Endothelial cell of umbilical vein (primary cell): Measurements from ENCODE around the gene ULK2. TPM values are rescaled to one million over a fixed set of nuclear protein-coding genes. Genes with fewer than 3 reads are reported as not detected.

Source experiments
- BruUV-seq: library from RNA; stranded (reverse); fragments of 400-500 nt; replicated peaks from 2 replicates; lab custom pipeline; 2021; lab: Mats Ljungman, UMichigan
- CTCF ChIA-PET: fragments of 300-600, 350-600 bp; sonication (Branson Sonifier 250); formaldehyde crosslinking; loops from one replicate; lab custom pipeline; 2021; ENCODE audit warnings: antibody characterized with exemption, inconsistent platforms; lab: Charles Lee
- POLR2A ChIA-PET: fragments of 300-600, 350-600 bp; sonication (Branson Sonifier 250); formaldehyde crosslinking; loops from one replicate; lab custom pipeline; 2021; ENCODE audit warnings: antibody characterized with exemption, inconsistent platforms; lab: Charles Lee
- DNase-seq: peaks from one replicate; pipeline ENCODE4 v3.0.0-alpha.2; 2011; ENCODE audit warnings: low read depth, low spot score
- FAIRE-seq: peaks from 2 replicates; lab custom pipeline; 2011; peaks lifted over from hg19 to GRCh38; lab: Jason Lieb, UNC
- H2AFZ ChIP-seq: 2 replicates; pipeline ENCODE4 v1.6.0; 2012; ENCODE audit warnings: low read depth, low read length, control low read depth, inconsistent platforms
- H3K27ac ChIP-seq: 2 replicates; pipeline ENCODE4 v1.5.1; 2011; ENCODE audit warnings: low read depth, mild to moderate bottlenecking, control low read depth, low read length, moderate library complexity; ENCODE audit not compliant: insufficient read depth
- H3K27me3 ChIP-seq, 2 experiments: 2 replicates each; pipeline versions ENCODE4 v1.6.0 to v1.6.1; 2011; ENCODE audit warnings: low read length in 2 of 2, mixed read lengths in 1 of 2; ENCODE audit not compliant: control insufficient read depth in 2 of 2, insufficient read depth in 2 of 2
- H3K36me3 ChIP-seq, 2 experiments: 2 replicates in 1 of 2; 3 replicates in 1 of 2; pipeline ENCODE4 v1.5.1; 2011; ENCODE audit warnings: low read length in 2 of 2, mild to moderate bottlenecking in 1 of 2, moderate library complexity in 1 of 2; ENCODE audit not compliant: control insufficient read depth in 2 of 2, insufficient read depth in 2 of 2; ENCODE audit errors: extremely low read depth in 1 of 2
- H3K4me1 ChIP-seq: 3 replicates; pipeline ENCODE4 v1.5.1; 2011; ENCODE audit warnings: mild to moderate bottlenecking, low read length; ENCODE audit not compliant: control insufficient read depth, insufficient read depth; ENCODE audit errors: extremely low read depth
- H3K4me2 ChIP-seq: 2 replicates; pipeline ENCODE4 v1.6.1; 2011; ENCODE audit warnings: low read length, control low read depth, mixed read lengths; ENCODE audit not compliant: insufficient read depth
- H3K4me3 ChIP-seq, 3 experiments: fragments of 200-600 bp in 1 of 3; sonication (generic), shearing (Covaris generic) in 1 of 3; replicated peaks in 1 of 3; 2 replicates each; pipeline ENCODE4 v1.5.1; 2011 to 2016; ENCODE audit warnings: control low read depth in 3 of 3, low read length in 3 of 3, mild to moderate bottlenecking in 2 of 3, inconsistent platforms in 1 of 3, low read depth in 1 of 3, moderate library complexity in 1 of 3; ENCODE audit not compliant: insufficient read depth in 1 of 3
- H3K79me2 ChIP-seq: 2 replicates; pipeline ENCODE4 v1.6.0; 2012; ENCODE audit warnings: low read length, inconsistent platforms; ENCODE audit not compliant: control insufficient read depth, insufficient read depth
- H3K9ac ChIP-seq: replicated peaks from 2 replicates; pipeline ENCODE3; 2011; ENCODE audit warnings: low read length, control low read depth; ENCODE audit not compliant: insufficient read depth; ENCODE audit errors: extremely low read depth
- H3K9me1 ChIP-seq: replicated peaks from 3 replicates; pipeline ENCODE4 v1.6.0; 2011; ENCODE audit warnings: mild to moderate bottlenecking, low read length; ENCODE audit not compliant: control insufficient read depth, insufficient read depth; ENCODE audit errors: extremely low read depth
- H3K9me3 ChIP-seq: replicated peaks from 2 replicates; pipeline ENCODE4 v1.5.1; 2012; ENCODE audit warnings: low read length, inconsistent platforms; ENCODE audit not compliant: control insufficient read depth, insufficient read depth
- H4K20me1 ChIP-seq: replicated peaks from 2 replicates; pipeline ENCODE3; 2011; ENCODE audit warnings: mild to moderate bottlenecking, low read length; ENCODE audit not compliant: control insufficient read depth, insufficient read depth; ENCODE audit errors: extremely low read depth
- CTCF ChIP-seq, 2 donors: IDR thresholded peaks; 1 replicate in 1 of 2; 2 replicates in 1 of 2; pipeline ENCODE4 v1.5.1; 2011; ENCODE audit warnings: low read length in 2 of 2, mild to moderate bottlenecking in 2 of 2, moderate library complexity in 2 of 2, control low read depth in 1 of 2, inconsistent platforms in 1 of 2, low read depth in 1 of 2; ENCODE audit not compliant: insufficient read depth in 1 of 2; ENCODE audit errors: extremely low read depth in 1 of 2
- EZH2 ChIP-seq: IDR thresholded peaks from 2 replicates; pipeline ENCODE4 v1.6.1; 2012; ENCODE audit warnings: borderline replicate concordance, low read depth, mild to moderate bottlenecking, moderate library complexity, low read length, inconsistent platforms; ENCODE audit not compliant: severe bottlenecking
- FOS ChIP-seq: IDR thresholded peaks from 2 replicates; pipeline ENCODE4 v1.6.1; 2011; ENCODE audit warnings: mild to moderate bottlenecking, low read length, moderate library complexity, borderline replicate concordance; ENCODE audit not compliant: insufficient read depth
- GATA2 ChIP-seq: IDR thresholded peaks from 2 replicates; pipeline ENCODE4 v1.7.0; 2011; ENCODE audit warnings: low read depth, mild to moderate bottlenecking, moderate library complexity, mixed read lengths, low read length; ENCODE audit not compliant: insufficient read length, insufficient read depth
- MAX ChIP-seq: IDR thresholded peaks from 2 replicates; pipeline ENCODE4 v1.6.1; 2011; ENCODE audit not compliant: insufficient read depth, insufficient read length
- MYC ChIP-seq: IDR thresholded peaks from one replicate; pipeline ENCODE4 v1.6.1; 2011; ENCODE audit warnings: mild to moderate bottlenecking, low read depth, low read length
- POLR2A ChIP-seq: IDR thresholded peaks from 2 replicates; pipeline ENCODE4 v1.6.1; 2012; ENCODE audit warnings: low read depth, mild to moderate bottlenecking, control low read depth, low read length
- POLR2AphosphoS5 ChIP-seq: IDR thresholded peaks from 2 replicates; pipeline ENCODE4 v1.6.1; 2012; ENCODE audit warnings: low read depth, mild to moderate bottlenecking, control low read depth, low read length, moderate library complexity; ENCODE audit not compliant: insufficient read depth
- dilution Hi-C: fragments of 300-500 bp; cut with MboI; formaldehyde crosslinking; loops from one replicate; pipeline ENCODE4 v1.15.0; 2019; ENCODE audit warnings: low sequenced_read_pairs; ENCODE audit not compliant: extremely low pct_ligation_motif_present
- intact Hi-C: fragments of 100-400 bp; cut with micrococcal nuclease; formaldehyde crosslinking; loops from one replicate; pipeline ENCODE4 v1.10.0; 2022
- polyA plus RNA-seq, 4 experiments: library from polyadenylated mRNA; depleted of rRNA in 3 of 4; stranded (reverse) in 3 of 4; unstranded in 1 of 4; fragments of >200 nt; gene quantifications; 2 replicates each; pipeline versions ENCODE4 v1.2.1 to v1.2.3, GENCODE V29; 2011 to 2012; ENCODE audit warnings: missing spikeins in 1 of 4
- total RNA-seq: library from RNA; stranded (reverse); gene quantifications from 2 replicates; pipeline ENCODE4 v1.2.3, GENCODE V29; 2021

The ULK2 gene
- total and polyA plus RNA-seq, 2 donors (not counting 3 experiments of a cell fraction or from before 2014, with no cell fraction given) = 19.3 to 26.7 TPM

GRCh38 chr17:19740933-19741332, 126.8 kb downstream of the ULK2 start:
- dilution Hi-C loops = no loop called here
- POLR2A ChIA-PET = interaction anchor here (0.7 kb wide), 1 partner anchor 13 kb away, joined by 3 read pairs; no protein-coding TSS in a partner anchor
- no peak for TF ChIP-seq GATA2
- no peak for TF ChIP-seq MAX
- no peak for TF ChIP-seq POLR2A
- TF ChIP-seq CTCF (IDR thresholded peaks at IDR 0.05; ENCODE audit: extremely low read depth in 1 of 2, insufficient read depth in 1 of 2, low read depth in 1 of 2, low read length in 2 of 2) = no peak
- TF ChIP-seq MYC = no peak
- no peak for TF ChIP-seq EZH2
- TF ChIP-seq POLR2AphosphoS5 = no peak
- TF ChIP-seq FOS = no peak
- Histone ChIP-seq H4K20me1 (no peaks in the 10 kb centered on the region), H3K27ac (no peak overlapping the region), H3K9ac (no peak overlapping the region), H3K4me1 (peaks cover 5% of the 10 kb centered on the region), H3K36me3 (no peaks in the 10 kb centered on the region), H3K79me2 (no peaks in the 10 kb centered on the region), H3K4me2 (no peak overlapping the region), H3K4me3 (no peak overlapping the region), H2AFZ (no peak overlapping the region), H3K27me3 (no peaks in the 10 kb centered on the region), H3K9me1 (no peaks in the 10 kb centered on the region), H3K9me3 (no peaks in the 10 kb centered on the region)
- no TSS peak for BruUV-seq
- FAIRE-seq (no peak), DNase-seq (no peak)
- CTCF ChIA-PET = interaction anchor here (1.1 kb wide), 1 partner anchor 22 kb away, joined by 3 read pairs; no protein-coding TSS in a partner anchor
- intact Hi-C loops = no loop called here
